Mesothelial cell of epicardium (in vitro differentiated cells): Measurements from ENCODE around the gene ENDOV. TPM values are rescaled to one million over a fixed set of nuclear protein-coding genes. Genes with fewer than 3 reads are reported as not detected.

Experiments
- DNase-seq, 2 experiments: peaks; one replicate each; pipeline ENCODE4 v3.0.0; 2021; ENCODE audit warnings: low spot score in 2 of 2; ENCODE audit not compliant: unreplicated experiment in 2 of 2
- H3K27ac Mint-ChIP-seq: 2 replicates; pipeline ENCODE4 v1.8.0; 2021; ENCODE audit warnings: mixed read lengths
- H3K27me3 Mint-ChIP-seq: 2 replicates; pipeline ENCODE4 v1.8.0; 2021; ENCODE audit warnings: low read depth, mixed read lengths
- H3K36me3 Mint-ChIP-seq: 2 replicates; pipeline ENCODE4 v1.8.0; 2021; ENCODE audit warnings: mixed read lengths
- H3K4me1 Mint-ChIP-seq: 2 replicates; pipeline ENCODE4 v1.8.0; 2021; ENCODE audit warnings: mixed read lengths
- H3K4me3 Mint-ChIP-seq: 2 replicates; pipeline ENCODE4 v1.8.0; 2021; ENCODE audit warnings: mild to moderate bottlenecking, moderate library complexity, mixed read lengths
- H3K9me3 Mint-ChIP-seq: 2 replicates; pipeline ENCODE4 v1.8.0; 2021; ENCODE audit warnings: mixed read lengths
- total RNA-seq: library from RNA; stranded (reverse); gene quantifications from 3 replicates; pipeline ENCODE4 v1.2.1, GENCODE V29; 2021
- TF ChIP-seq, protein P1 (sequence below): fragments of 200-600 bp; sonication (generic); IDR thresholded peaks from one replicate; pipeline ENCODE4 v1.5.0; 2021; ENCODE audit warnings: antibody characterized with exemption; ENCODE audit not compliant: unreplicated experiment

ENDOV gene
- total RNA-seq, 1 donor from 2014 or later = 43.0 TPM

DNA sequence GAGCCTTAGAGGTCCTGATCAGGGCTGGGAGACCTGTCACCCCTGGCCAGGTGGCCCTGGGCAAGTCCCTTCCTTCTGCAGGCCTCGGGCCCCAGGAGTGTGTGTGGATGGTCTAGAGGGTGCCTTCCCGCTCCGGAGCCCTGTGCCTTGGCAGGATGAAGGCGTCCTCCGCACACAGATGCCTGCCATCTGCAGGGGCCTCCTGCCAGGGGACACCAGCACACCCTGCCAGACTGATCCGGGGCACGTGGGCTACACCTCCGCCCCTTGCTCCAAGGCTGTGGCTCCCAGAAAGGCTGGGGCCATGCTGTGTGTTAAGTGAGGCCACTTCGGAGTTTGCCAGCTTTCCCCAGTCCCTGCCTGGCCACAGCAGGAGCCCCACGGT lies 30.8 kb downstream of the ENDOV start:
- DNase-seq = no peak
- Mint-ChIP-seq H3K27me3 (peaks cover 40% of the 10 kb centered on the region), H3K4me1 (no peaks in the 10 kb centered on the region), H3K4me3 (no peak overlapping the region), H3K9me3 (no peaks in the 10 kb centered on the region), H3K27ac (no peak overlapping the region), H3K36me3 (no peaks in the 10 kb centered on the region)
- TF ChIP-seq, protein P1, sequence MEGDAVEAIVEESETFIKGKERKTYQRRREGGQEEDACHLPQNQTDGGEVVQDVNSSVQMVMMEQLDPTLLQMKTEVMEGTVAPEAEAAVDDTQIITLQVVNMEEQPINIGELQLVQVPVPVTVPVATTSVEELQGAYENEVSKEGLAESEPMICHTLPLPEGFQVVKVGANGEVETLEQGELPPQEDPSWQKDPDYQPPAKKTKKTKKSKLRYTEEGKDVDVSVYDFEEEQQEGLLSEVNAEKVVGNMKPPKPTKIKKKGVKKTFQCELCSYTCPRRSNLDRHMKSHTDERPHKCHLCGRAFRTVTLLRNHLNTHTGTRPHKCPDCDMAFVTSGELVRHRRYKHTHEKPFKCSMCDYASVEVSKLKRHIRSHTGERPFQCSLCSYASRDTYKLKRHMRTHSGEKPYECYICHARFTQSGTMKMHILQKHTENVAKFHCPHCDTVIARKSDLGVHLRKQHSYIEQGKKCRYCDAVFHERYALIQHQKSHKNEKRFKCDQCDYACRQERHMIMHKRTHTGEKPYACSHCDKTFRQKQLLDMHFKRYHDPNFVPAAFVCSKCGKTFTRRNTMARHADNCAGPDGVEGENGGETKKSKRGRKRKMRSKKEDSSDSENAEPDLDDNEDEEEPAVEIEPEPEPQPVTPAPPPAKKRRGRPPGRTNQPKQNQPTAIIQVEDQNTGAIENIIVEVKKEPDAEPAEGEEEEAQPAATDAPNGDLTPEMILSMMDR = no peak

DNA sequence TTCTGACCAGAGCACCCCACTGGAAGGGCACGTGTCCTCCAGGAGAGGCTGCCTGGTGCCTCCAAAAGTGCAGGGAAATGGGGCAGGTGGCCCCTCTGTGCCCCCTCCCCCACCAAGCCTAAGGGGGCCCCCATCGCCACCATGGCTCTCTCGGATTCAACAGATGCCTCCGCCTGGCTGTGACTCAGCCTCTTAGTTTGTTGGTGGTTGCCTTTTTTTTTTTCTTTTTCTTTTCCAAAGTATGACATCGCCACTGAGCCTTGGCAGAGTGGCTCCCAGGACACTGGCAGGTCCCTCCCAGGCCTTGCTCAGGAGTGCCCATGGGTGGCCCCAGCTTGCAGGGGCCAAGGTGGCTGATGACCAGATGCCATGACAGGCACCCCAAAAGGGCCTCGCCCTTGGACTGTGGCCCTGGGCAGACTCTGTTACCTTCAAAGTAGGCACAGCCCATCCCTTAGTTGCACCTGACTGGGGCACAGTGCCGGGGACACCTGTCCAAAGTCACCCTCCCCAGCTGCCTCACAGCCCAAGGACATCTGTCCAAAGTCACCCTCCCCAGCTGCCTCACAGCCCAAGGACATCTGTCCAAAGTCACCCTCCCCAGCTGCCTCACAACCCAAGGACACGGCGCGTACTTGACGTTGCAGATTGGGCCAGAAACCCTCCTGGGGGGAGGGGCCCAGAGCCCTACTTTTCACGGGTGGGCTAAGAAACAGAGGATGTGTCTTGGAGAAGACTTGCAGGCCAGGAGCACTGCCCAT lies 31.9 kb downstream of the ENDOV start:
- TF ChIP-seq, protein P1 = no peak
- Mint-ChIP-seq H3K27me3 (peaks cover 37% of the 10 kb centered on the region), H3K27ac (no peak overlapping the region), H3K4me3 (no peak overlapping the region), H3K4me1 (no peaks in the 10 kb centered on the region), H3K36me3 (no peaks in the 10 kb centered on the region), H3K9me3 (no peaks in the 10 kb centered on the region)
- no peak for DNase-seq

DNA sequence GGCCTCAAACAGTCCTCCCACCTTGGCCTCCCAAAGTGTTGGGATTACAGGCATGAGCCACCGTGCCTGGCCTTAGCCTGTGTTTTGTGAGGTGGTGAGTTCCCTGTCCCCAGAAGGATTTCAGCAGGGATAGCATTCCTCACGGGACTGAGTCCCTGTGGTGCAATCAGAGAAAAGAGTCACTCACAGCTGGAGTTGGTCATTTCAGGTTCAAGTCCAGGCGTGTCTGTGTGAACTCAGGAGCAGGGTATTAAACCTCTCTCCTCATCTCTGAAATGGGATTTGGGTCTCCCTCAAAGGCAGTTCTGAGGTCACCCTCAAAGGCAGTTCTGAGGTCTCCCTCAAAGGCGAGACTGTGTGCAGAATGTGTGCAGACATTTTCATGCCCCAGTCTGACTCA lies 32.8 kb downstream of the ENDOV start:
- Mint-ChIP-seq H3K27ac (no peak overlapping the region), H3K9me3 (no peaks in the 10 kb centered on the region), H3K4me1 (no peaks in the 10 kb centered on the region), H3K27me3 (peaks cover 29% of the 10 kb centered on the region), H3K36me3 (no peaks in the 10 kb centered on the region), H3K4me3 (no peak overlapping the region)
- TF ChIP-seq, protein P1 = no peak
- no peak for DNase-seq

DNA sequence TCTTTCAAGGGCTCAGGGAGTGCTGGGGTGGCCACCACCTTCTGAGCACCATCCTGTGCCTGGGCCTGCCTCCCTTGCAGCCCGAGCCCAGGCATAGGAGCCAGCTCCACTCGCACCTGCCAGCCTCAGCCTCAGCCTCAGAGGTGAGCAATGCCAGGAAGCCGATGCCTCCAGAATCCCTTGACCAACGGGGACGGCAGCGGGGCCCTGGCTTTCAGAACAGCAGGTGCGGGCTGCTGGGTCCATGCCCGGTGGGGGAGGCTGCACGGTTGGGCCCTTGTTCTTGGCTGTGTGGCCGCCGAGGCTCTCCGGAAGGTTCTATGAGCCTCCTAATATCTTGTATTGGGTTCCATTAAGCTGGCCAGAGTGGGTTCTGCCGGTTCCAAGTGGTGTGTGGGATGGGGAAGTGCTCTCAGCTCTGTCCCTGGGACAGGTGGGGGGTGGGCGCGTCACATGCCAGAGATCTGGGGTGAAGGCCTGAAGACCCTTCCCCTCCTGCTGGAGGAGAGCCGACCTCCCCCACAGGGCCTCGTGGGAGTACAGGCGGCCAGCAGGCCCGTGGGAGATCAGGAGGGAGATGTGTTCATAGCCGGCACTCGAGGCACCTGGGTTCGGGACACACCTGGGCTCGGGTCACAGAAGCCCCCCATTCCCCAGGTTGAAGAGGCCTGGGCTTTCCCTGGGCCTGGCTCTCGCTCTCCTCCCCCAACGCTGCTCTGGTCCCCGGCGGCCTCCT lies 34.4 kb downstream of the ENDOV start:
- H3K4me1 Mint-ChIP-seq = peaks cover 10% of the 10 kb centered on the region
- no peak for DNase-seq
- TF ChIP-seq, protein P1 = no peak
- H3K27me3 Mint-ChIP-seq = peaks cover 14% of the 10 kb centered on the region
- H3K27ac Mint-ChIP-seq = no peak overlapping the region
- no peaks in the 10 kb centered on the region for H3K36me3 Mint-ChIP-seq
- H3K9me3 Mint-ChIP-seq = no peaks in the 10 kb centered on the region
- no peak overlapping the region for H3K4me3 Mint-ChIP-seq

DNA sequence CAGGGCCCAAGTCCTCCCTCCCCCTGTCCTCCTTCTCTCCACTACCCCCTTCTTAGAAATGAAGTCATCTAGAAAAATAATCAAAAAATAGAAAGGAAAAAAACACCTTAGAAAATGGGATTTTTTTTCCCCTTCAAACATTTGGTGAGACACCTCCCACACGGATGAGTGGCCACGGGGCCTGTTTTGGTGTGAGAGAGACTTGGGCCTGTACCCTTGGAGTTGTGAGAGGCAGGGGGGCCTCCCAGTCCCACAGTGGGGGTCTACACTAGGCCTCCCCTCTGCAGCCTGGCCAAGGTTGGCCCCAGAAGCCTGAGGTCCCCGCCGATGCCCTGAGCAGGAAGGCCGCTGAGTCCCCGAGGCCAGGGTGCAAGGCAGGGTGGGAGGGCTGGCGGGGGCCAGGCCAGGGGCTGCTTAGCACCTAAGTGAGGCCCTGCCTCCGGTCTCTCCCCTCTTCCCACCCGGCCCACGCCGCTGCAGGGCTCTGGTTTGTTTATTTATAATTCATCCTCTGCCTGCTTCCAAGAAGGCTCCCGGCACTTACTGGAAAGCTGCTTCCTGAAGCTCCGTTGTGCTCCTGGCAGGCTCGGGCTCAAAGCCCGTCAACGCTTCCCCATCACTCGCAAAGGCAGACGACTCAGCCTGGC lies 35.1 kb downstream of the ENDOV start:
- Mint-ChIP-seq H3K4me1 (peaks cover 11% of the 10 kb centered on the region), H3K27ac (no peak overlapping the region), H3K4me3 (no peak overlapping the region), H3K9me3 (no peaks in the 10 kb centered on the region), H3K36me3 (no peaks in the 10 kb centered on the region), H3K27me3 (peaks cover 12% of the 10 kb centered on the region)
- TF ChIP-seq, protein P1 = no peak
- no peak for DNase-seq
